ENCODE measurements around the gene ADPRH.
"Not testable (repeated sequence)": the region's sequence is repeated elsewhere in the genome, so short reads cannot be mapped to it uniquely, and the experiment has no call there.

ADPRH gene

DNA sequence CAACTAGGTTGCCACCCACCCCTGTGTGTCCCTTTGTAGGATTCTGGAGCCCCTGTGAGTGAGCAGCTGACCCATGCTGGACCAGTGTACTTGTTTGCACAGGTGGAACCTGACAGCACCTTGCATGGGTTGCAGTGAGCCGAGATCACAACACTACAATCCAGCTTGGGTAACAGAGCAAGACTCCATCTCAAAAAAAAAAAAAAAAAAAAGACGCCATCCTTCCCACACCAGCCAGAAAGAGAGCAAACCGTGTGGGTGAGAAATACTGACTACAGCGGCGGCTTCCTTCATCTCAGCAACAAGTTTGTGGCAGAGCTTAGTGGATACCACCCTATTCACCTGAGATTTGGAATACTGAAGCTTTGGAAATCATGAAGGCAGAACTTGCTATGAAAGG is 19.1 kb upstream of the ADPRH start:
- no peak for DNase-seq

DNA sequence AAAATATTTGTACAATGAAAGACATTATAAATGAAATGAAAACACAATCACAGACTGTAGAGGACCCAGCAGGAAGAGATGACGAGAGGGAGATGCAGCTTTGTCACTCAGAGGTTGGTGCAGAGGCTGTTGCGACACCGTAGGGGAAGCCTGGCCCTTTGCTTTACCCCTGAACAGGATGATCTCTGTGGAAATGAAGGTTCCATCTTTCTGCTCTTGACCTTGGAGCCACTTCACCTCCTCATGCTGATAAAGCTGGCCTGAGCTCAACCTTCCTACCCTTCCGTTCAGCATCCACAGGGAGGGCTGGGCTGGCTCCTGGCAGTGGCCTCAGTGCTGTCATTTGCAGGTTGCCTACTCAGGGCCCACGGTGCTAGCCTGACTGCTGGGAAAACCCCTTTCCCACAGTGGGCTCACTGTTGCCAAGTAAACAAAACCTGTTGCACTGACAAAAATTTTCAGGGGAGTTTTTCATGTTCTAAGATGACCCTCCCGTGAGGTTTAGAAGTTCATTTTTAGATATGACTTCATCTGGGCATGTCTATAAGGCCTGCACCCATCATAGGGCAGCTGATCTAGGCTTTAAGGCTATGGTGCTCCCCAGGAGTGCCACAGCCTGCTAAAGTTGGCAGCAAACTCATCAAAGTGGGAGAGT is 16.9 kb upstream of the ADPRH start:
- DNase-seq: no peak

DNA sequence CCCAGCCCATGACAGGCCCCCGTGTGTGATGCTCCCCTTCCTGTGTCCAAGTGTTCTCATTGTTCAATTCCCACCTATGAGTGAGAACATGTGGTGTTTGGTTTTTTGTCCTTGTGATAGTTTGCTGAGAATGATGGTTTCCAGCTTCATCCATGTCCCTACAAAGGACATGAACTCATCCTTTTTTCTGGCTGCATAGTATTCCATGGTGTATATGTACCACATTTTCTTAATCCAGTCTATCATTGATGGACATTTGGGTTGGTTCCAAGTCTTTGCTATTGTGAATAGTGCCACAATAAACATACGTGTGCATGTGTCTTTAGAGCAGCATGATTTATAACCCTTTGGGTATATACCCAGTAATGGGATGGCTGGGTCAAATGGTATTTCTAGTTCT is 16.0 kb upstream of the ADPRH start:
- not testable (repeated sequence) for DNase-seq

DNA sequence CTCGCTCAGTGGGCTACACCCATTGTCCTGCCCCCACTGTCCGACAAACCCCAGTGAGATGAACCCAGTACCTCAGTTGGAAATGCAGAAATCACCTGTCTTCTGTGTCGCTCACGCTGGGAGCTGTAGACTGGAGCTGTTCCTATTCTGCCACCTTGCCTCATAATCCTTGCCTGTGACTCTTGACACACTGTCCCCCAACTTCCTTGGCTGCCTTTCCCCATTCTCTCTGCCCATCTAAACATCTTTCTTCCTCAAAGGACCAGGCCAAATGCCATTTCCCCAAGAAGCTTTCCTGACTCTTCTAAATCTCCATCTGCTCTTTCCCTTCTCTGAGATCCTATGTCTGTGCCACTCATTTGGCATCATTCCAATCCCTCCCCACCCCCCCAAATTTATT is 10.1 kb upstream of the ADPRH start:
- DNase-seq: no peak

DNA sequence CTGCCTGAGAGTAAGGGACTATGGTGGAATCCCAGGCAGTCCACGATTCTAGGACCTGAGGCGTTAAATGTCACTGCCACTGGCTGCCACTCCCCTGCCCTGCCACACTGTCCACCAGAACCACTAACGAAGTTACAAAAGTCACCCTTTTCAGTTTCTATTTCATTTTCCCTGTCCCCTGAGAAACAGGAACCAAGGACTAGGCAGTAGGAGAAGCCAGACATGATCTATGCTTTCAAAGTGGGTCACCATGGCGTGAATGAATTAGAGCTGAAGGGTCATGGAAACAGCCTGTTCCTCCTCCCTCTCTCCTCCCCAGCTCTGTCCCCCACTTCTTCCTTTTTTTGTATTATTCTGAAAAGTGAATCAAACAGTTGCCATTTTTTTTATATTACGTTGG is 9.1 kb upstream of the ADPRH start:
- DNase-seq: no peak

DNA sequence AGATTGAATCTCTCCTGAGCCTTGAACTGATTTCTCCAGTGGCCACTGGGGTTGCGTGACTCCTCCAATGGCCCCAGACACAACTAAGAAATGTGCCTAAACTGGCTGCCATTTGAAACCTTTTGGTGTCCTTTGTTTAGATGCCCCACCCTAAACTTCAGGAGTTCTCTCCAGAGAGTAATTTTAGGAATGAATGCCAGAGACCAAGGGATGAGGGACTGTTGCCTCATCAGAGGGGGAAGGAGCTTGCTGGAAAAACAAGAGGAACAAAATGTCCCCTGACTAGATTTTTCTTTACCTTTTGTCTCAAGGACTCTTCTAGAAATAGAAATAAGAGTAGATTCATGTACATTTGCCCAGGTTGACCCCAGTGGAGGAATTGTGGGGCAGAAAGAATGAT is 8.1 kb upstream of the ADPRH start:
- DNase-seq: no peak

DNA sequence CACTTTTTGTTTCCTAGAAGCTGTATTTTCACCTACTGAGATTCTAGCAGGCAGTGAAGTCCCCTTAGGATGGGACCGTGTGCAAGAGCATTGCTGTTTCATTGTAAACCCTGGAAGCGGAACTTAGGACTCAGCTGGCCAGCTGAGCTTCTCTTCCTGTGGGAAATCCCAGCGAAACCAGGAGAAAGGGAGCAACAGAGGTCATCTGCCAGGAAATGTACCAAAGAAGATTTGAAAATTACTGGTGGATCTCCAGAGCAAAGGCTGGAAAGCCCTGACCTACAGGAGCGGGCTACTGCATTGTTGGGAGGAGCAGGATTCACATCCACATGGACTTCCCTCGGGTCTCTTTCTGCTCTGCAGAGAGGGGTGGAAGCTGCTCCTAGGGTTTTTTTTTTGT is 7.6 kb upstream of the ADPRH start:
- DNase-seq: no peak

DNA sequence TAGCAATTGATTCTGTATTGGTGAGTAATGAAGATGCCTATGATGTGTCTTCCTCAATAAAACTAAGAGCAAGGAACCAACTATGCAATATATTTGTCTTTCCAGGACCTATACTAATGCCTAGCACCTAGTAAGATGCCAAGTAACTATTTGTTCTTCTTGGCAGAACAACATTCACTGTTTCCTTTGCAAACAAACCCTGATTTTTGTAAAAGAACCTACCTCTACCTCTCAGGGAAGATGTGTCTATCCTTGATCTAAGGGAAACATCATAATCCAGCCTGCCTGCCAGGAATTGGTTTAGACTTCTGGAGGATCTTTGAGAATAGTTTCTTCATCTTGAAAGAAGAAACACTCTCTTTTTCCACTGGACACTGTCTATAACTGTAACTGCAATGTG is 3.8 kb upstream of the ADPRH start:
- no peak for DNase-seq

DNA sequence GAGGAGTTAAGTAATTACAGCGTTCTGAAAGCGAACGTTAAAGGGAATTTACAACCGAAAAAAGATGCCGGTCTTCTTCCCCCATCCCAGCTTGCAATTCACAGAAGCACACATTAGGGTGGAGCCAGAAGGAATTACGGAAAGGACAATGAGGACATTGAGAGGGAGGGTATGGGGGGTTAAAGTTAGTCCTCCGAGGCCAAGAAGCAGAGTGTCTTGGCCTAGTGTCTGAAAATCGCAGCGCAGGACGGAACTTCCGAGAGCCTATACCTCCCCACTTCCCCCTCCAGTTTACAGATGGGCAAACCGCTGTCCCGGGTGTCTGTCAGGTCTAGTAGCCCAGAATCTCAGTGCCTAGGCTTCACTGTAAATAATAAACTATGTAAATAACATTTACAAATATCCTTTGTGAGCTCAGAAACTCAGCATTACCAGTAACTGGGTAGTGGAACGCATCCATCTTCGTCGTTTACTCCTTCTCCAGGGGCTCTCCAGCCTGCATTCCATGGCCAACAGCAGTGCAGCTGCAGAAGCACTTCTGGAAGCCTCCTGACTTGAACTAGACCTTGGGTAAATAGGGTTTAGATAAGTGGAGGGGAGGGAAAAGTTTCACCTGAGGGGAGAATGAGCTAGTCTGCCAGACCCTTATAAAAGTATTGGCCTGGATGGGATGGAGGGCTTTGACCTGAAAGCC is 922 bp downstream of the ADPRH start:
- DNase-seq: no peak

DNA sequence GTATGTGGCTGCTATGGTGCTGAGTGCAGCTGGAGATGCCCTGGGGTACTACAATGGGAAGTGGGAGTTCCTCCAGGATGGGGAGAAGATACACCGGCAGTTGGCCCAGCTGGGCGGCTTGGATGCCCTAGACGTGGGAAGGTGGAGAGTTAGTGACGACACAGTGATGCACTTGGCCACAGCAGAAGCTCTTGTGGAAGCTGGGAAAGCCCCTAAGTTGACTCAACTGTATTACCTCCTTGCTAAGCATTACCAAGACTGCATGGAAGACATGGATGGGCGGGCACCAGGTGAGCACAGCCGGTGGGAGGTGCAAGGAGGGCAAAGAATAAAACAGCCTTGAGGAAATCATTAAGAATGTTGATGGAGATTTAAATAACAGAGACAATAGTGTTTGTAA is 2.9 kb downstream of the ADPRH start:
- no peak for DNase-seq

DNA sequence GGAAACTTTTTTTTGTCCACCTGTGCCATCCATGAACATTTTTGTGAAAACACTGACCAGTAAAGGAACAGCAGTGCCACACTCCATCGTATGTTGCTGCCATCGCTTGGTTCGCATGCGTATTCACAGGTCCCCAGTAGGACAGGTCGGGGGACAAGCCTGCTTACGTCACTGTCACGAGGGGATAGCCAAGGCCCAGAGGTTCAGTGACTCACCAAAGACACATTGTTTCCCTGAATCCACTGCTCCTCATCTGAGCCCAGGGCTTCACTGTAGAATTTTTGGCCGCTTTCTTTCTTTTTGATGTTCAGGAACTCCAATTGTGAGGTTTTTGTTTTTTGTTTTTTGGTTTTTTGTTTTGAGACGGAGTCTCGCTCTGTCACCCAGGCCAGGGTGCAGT is 5.9 kb downstream of the ADPRH start:
- no peak for DNase-seq

DNA sequence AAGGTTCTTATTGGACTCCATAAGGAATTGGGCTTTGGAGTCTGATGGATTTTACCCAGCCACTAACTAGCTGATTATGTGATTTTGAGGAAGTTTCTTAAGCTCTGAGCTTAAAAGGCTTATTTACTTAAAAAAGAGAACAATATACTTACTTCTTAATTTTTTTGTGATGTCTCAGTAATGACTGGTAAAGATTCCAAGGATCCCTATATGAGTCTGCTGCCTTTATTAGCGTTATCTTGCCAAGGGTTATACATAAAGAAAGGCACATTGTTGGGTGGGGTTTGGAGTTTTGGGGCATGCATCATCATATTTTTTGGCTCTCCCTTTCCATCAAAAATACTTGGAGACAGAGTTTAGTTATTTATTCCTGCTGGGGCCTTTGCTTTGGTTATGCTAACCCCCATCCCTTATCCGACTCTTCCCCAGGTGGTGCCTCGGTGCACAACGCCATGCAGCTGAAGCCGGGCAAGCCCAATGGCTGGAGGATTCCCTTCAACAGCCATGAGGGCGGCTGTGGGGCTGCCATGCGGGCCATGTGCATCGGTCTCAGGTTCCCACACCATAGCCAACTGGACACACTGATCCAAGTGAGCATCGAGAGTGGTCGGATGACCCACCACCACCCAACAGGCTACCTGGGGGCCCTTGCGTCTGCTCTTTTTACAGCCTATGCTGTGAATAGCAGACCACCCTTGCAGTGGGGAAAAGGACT is 6.7 kb downstream of the ADPRH start:
- DNase-seq: no peak

DNA sequence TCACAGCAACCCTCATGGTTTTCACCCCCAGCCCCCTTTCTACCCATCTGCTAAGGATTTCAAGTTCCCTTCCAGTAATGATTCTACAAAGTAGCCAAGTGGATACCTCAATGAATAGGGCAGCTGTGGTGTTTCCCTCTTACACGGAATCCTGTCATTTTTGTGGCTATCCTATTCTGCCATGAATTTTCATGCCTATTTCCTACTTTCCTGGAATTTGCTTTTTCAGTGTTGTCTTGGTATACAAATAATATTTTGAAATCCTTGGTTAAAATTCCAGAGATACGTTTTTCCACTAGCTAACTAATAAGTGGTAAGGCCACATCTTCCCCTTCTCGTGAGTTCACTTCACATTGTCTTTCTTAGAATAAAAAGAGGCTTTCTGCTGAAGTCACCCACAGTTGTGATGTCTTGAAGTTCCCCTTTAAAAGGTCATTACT is 7.5 kb downstream of the ADPRH start:
- DNase-seq: no peak

DNA sequence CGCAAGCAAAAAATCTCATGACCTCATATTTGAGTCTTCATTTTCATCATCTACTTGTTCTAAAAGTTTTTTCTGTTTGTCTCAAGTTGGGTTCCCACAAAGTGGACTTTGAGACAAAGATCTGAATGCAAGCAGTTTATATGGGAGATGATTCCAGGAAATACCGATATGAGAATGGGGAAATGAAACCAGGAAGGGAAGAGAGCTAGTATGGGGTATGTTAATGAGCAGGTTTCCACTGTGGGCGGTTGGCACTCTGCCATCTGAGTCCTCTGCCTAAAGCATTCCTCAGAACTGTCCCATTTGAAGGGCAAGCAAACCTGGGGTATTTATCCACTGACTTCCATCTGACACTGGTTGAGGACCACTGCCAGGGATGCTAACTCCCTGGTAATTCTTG is 8.8 kb downstream of the ADPRH start:
- no peak for DNase-seq

DNA sequence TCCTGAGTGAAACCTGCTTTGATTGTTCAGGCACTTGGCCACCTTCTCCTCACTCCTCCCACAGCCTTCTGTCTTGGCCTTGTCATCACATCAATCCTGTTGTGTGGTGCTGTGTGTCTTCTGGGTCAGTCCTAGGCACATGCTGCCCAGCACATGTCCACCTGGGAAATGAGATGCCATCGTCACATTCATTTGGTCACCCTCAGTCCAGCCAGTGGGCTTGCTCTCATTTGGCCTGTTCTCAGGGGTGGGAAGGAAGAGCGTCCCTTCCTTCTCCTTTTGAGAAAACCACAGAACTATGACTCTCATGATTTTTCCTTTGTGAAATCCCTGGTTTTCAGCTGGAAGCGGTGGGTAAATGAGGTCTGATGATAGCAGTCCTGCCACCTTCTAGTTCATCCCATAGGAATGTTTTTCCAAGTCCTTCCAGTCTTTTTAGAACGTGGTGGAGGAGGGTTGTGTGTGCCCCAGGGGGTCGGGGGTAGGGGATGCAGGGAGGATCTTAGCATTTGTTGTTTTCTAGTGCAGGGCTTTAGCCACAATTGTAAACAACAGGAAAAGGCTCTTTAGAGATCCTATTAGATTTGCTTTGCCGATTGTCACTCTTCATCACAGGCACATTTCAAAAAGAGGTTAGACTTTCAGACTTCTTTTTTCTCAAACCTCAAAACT is 9.9 kb downstream of the ADPRH start:
- no peak for DNase-seq

DNA sequence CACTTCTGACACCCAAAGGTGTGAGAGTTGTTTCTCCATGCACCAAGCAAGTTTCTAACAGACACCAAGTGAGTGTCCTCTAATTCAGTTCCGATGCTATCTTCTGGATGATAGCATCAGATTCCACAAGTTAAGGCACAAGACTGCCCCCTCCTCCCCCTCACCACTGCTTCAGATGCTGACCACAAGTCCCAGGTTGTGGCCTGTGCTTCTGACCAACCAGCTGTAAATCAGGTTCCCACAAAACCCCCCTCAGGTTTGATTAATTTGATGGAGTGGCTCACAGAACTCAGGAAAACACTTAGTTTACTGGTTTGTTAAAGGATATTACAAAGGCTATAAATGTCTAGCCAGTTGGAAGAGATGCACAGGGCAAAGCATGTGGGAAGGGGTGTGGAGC is 11.4 kb downstream of the ADPRH start:
- DNase-seq: no peak

DNA sequence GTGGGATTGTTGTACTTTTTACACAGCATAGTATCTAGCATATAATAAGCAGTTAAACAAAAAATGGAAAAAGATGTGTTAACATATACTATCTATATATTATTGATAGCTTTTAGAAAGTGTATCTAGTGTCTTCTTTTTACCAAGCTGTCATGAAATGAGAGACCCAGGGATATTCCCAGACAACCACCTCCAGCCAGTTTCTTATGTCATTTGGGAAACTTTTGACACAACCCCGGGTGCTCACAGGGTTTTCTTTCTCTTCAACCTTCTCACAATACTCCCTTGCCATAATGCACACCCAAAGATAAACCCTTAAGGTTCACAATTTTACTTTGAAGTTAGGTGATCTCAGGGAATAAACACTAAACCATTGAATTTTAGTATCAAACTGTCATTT is 13.6 kb downstream of the ADPRH start:
- DNase-seq: no peak

DNA sequence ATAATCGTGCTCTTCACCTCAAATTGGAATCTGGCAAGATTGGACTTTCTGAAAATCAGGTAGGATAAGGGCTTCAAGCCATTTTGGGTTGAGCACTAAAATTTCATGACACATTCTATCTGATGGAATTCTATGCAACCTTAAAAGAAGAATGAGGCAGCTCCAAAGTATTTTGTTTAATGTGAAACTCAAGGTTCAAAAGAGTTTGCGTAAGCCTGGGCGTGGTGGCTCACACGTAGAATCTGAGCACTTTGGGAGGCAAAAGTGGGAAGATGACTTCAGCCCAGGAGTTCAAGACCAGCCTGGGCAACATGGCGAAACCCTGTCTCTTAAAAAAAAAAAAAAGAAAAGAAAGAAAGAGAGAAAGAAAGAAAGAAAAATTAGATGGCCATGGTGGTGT is 14.8 kb downstream of the ADPRH start:
- no peak for DNase-seq

DNA sequence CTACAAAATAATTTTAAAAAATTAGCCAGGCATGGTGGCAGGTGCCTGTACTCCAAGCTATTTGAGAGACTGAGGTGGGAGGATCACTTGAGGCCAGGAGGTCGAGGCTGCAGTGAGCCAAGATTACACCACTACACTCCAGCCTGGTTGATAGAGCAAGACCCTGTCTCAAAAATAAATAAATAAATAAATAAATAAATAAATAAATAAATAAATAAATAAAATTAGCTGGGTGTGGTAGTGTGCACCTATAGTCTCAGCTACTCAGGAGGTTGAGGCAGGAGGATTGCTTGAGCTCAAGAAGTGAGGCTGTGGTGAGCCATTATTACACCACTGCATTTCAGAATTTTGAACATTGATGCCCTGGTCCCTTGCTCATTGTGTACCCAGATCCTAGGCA is 15.6 kb downstream of the ADPRH start:
- not testable (repeated sequence) for DNase-seq

DNA sequence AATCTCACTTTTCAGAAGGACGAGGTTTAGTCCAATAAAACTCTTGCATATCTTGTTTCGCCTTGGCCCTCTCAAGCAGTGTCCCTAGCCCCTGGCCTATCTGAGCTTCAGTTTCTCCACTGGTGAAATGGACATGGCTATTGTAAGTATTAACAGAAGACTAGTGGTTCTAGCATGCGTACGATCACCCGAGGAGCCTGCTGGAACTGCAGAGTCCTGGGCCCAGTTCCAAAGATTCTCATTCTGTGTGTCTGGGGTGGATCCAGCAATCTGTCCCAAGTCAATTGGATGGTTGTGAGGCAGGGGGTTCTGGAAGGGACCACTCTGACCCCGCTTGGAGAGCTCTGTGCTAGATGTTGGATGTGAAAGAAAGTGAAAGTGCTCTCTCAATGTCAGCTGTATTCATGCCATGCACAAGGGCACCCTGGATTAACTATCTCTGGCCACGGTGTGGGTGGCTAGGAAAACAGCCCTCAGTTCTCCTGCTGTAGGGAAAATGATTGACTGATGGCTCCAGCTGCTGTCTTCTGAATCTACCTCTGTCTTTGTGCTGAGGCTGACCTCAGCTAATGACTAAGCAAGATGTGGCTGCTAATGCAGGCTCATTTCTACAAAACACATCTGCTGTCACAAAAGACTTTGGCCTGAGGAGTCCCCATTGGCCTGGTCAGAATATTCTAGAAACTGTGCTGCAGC is 16.5 kb downstream of the ADPRH start:
- DNase-seq: no peak

DNA sequence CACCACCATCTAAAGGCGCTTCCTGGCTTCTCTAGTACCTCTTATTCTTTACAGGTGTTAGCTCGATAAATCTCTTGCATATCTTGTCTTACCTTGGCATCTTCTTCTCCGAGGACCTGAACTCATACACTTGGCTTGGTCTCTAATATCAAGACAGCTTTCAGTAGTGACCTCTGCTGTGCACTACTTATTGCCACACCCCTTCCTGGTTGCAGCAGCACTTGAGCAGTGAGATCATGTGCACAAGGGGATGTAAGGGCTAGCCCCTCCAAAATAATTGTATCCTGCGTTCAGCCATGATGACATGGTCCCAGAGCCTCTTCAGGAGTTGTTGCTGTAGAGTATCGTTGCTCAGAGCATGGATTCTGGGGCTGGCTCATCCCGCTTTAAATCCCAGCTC is 17.1 kb downstream of the ADPRH start:
- DNase-seq: no peak

DNA sequence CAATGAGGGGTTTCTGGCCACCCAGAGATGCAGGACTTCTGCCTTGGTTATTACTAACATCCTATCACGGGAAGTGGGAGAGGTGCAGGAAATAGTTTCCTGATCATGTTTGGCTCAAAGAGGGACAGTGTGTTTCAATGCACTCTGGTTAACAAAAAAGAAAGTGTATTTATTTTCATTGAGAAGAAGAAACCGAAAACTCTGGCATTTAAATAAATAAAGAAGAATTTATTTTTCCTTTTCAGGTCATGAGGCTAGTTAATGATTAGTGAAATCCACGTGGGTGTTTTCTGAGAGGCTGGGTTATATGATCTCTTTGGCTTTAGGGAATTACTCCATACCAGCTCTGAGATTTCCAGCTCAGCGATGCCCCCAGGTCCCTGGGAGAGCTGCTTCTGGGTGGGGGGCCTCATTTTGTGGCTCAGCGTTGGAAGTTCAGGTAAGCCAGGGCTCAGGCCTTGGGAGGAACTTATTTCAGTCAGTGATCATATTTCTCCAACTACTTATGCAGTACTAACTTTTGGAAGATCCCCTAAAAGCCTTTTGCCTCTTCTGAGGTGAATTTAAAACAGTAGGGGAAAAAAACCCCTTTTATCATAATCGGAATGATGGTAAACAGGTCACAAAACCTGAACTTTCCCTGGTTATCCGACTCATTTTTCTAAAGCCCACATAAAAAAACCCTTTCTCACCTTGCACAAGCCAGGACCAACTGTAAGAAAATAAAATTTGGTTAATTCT is 18.4 kb downstream of the ADPRH start, which contains the start of gene PLA1A:
TSS of gene PLA1A (plus strand) at position 338 of the 741 bp plus-strand sequence. CDS start at position 367, 29 bp downstream.
- DNase-seq: no peak

Data from NCI-H1105 treated with DMSO at 0.1 percent for 48 hours (cell line).